Amniotic epithelial cell (primary cell): ENCODE measurements around the gene PTPDC1.

Experiments used
- DNase-seq: peaks from one replicate; pipeline ENCODE4 v3.0.0-alpha.2; 2010; ENCODE audit warnings: low read depth

PTPDC1 gene

GRCh38 chr9:94140791-94141790 is 56.8 kb downstream of the PTPDC1 start:
- peak; percentile 44 for DNase-seq

- no peak for DNase-seq
Observed at GRCh38 chr9:94142353-94142752, 58.1 kb downstream of the PTPDC1 start.

- DNase-seq = peak; percentile 86
Observed at GRCh38 chr9:94144394-94144793, 60.1 kb downstream of the PTPDC1 start.

GRCh38 chr9:94145640-94146039 is 61.4 kb downstream of the PTPDC1 start:
- no peak for DNase-seq

GRCh38 chr9:94147776-94148175 is 63.5 kb downstream of the PTPDC1 start:
- no peak for DNase-seq

- DNase-seq = no peak
Observed at GRCh38 chr9:94148419-94148818, 64.2 kb downstream of the PTPDC1 start.

- no peak for DNase-seq
Observed at GRCh38 chr9:94149696-94150095, 65.4 kb downstream of the PTPDC1 start.

GRCh38 chr9:94150279-94150828 is 66.1 kb downstream of the PTPDC1 start:
- DNase-seq = no peak

GRCh38 chr9:94150890-94151650 is 66.8 kb downstream of the PTPDC1 start:
- no peak for DNase-seq

GRCh38 chr9:94153905-94154304 is 69.6 kb downstream of the PTPDC1 start:
- DNase-seq = no peak

- no peak for DNase-seq
Observed at GRCh38 chr9:94156348-94157049, 72.2 kb downstream of the PTPDC1 start.

- peak; percentile 75 for DNase-seq
Observed at GRCh38 chr9:94157050-94157801, 73.0 kb downstream of the PTPDC1 start.
